HG03066 (cell line): ENCODE data around the gene PSMB1.
"Not testable (repeated sequence)": the region's sequence is repeated elsewhere in the genome, so short reads cannot be mapped to it uniquely, and the experiment has no call there.

Experiments used
- ATAC-seq: cut with Tn5 transposase; IDR thresholded peaks from one replicate; pipeline ENCODE4 v1.9.1; 2021; ENCODE audit warnings: low read depth; ENCODE audit not compliant: unreplicated experiment

The PSMB1 gene

DNA sequence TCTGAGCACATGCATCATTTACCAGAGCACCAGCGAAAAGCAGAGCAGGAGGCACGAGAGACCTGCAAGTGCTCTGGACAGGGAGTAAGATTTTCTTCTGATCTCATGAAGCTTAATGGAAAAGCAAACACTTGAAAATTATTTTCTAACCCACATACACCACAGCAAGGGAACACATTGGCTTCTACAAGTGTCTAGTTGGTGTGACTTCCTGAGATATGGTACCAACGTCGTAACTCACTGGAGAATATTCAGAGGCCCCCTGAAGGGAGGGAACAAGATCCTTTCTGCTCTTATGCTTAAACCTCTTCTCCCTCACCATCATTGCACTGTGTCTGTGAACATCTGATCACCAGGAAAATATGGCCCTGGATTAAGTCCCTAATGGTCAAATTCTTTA is 48.6 kb downstream of the PSMB1 start:
- ATAC-seq, result no peak

DNA sequence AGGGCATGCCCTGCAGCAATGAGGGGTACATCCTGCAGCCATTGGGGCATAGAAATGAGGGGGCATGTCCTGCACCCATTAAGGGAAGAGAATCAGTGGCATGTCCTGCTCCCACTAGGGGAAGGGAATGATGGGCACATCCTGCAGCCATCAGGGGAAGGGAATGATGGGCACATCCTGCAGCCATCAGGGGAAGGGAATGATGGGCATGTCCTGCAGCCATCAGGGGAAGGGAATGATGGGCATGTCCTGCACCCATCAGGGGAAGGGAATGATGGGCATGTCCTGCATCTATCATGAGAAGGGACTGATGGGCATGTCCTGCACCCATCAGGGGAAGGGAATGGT is 49.7 kb downstream of the PSMB1 start:
- ATAC-seq, result no peak

DNA sequence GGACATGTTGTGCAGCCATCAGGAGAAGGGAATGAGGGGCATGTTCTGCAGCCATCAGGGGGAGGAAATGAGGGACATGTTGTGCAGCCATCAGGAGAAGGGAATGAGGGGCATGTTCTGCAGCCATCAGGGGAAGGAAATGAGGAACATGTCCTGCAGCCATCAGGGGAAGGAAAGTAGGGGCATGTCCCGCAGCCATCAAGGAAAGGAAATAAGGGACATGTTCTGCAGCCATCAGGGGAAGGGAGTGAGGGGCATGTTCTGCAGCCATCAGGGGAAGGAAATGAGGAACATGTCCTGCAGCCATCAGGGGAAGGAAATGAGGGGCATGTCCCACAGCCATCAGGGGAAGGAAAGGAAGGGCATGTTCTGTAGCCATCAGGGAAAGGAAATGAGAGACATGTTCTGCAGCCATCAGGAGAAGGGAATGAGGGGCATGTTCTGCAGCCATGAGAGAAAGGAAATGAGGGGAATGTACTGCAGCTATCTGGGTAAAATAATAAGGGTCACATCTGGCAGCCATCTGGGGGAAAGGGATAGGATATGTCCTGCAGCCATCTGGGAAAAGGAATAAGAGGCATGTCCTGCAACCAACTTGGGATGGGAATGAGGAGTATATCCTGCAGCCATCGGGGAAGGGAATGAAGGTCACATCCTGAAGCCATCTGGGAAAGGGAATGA is 50.2 kb downstream of the PSMB1 start:
- ATAC-seq, result not testable (repeated sequence)

DNA sequence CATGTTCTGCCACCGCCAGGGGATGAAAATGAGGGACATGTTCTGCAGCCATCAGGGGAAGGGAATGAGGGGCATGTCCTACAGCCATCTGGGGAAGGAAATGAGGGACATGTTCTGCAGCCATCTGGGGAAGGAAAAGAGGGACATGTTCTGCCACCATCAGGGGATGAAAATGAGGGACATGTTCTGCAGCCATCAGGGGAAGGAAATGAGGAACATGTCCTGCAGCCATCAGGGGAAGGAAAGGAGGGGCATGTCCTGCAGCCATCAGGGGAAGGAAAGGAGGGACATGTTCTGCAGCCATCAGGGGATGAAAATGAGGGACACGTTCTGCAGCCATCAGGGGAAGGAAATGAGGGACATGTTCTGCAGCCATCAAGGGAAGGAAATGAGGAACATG is 50.8 kb downstream of the PSMB1 start:
- not testable (repeated sequence) for ATAC-seq

DNA sequence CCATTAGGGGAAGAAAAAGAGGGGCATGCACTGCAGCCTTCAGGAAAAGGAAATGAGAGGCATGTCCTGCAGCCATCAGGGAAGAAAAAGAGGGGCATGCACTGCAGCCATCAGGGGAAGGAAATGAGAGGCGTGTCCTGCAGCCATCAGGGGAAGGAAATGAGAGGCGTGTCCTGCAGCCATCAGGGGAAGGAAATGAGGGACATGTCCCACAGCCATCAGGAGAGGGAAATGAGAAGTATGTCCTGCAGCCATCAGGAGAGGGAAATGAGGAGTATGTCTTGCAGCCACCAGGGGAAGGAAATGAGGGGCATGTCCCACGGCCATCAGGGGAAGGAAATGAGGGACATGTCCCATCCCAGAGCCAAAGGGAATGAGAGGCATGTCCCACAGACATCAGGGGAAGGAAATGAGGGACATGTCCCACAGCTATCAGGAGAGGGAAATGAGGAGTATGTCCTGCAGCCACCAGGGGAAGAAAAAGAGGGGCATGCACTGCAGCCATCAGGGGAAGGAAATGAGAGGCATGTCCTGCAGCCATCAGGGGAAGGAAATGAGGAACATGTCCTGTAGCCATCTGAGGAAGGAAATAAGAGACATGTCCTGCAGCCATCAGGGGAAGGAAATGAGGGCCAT is 52.0 kb downstream of the PSMB1 start:
- ATAC-seq, result no peak

DNA sequence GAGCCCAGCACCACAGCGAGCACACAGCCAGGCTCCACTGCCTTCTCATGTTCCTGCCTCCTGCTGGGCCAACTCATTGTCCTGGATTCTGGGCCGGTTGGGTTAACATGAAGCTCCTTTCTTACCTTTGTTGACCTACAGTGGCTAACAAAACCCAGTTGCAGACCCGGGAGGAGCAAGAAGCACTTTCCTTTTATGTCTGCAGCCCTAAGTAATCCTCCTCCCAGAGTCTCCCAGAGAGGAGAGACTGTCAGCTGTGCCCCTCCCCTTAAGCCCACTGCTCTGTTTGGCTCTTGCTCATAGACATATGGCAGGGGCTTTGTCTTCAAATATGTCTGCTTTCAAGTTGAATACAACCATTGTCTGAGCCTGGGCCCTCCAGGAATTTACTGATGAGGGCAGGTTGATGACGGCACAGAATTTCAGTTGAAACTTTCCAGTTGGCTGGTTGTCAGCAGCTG is 55.2 kb downstream of the PSMB1 start:
- no peak for ATAC-seq

DNA sequence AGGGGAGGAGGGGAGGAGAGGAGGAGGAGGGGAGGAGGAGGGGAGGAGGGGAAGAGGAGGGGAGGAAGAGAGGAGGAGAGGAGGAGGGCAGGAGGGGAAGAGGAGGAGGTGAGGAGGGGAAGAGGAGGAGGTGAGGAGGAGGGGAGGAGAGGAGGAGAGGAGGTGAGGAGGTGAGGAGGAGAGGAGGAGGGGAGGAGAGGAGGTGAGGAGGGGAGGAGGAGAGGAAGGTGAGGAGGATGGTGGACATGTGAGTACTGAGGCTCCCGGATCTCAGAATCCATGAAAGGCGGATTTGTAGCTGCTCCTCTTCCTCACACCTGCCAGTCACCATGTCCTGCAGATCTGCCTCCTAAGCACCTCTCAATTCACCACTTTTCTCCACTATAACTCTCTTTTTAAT is 59.8 kb downstream of the PSMB1 start:
- ATAC-seq, result no peak

DNA sequence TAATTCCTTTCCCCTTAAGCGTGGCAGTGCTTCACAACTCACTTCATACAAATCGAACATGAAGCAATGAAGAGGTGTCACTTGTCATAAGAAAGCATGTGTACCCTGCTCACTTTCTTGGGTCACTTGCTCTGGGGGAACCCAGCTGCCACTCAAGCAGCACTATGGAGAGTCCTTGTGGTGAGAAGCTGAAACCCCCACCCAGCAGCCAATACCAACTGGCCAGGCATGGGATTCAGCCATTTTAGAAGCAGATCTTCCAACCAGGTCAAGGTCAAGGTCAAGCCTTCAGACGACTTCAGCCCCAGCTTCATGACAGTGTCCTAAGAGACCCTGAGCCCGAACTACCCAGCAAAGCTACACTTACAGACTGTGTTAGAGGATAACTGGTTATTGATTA is 62.8 kb downstream of the PSMB1 start:
- ATAC-seq, result no peak

DNA sequence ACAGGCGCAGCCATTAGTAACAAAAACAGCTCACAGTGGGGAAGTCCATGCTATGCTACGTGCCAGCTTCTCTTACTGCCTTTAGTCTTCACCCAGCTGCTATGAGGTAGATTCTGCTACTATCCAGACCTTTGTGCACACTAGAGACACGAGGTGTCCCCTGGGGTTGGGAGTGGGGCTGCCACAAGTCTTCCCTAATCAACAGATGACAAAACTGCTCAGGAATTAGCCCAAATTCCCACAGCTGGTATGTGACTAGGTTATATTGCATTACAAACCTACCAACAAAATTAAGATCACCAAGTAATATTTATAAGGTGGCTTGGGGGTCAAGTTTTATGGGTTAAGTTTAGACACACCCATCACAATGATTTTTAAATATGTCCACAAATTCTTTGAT is 63.3 kb downstream of the PSMB1 start:
- no peak for ATAC-seq

DNA sequence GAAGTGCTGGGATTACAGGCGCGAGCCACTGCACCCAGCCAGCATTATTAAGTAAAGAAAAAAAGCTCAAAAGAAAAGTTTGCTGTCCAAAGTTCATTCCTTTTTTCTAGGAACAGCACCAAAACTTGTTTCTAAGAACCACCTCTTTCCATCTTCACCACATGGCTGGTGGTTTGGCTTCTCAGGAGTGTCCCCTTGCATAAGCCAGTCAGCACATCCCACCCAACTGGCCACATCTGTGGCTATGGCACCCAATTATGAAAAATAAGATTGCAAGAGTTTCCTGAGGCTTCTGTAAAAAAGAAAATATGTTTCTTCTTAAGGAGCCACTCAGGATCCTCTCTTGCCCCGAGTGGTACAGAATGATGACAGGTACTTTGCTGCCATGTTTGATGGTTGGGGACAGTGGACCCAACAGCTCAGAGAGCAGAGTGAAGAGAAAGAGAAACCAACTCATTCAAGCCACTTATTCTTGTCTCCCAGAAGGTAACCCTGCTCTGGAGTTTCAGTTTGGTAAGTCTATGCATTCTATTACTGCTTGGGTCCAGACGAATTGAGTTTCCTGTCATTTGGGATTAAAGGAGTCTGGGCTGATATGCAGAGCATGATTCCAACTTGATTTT is 65.3 kb downstream of the PSMB1 start:
- no peak for ATAC-seq

DNA sequence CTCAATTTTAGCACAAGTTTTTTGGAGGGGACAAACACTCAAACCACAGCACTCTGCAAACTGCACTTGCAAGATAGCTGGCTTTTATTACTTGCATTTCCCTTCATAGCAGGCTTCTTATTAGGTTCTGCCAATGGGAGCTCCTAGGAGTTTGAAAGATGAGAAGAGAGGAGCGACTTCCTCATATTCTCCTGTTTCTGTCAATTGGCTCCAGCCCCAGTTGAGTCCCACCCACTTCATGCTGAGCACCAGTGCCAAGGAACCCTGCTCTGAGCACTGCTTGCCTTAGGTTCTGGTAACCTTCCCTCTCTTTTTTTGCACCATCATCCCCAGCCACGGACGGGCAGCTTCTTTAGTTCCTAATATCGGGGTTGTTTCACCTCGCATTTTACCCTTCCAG is 67.9 kb downstream of the PSMB1 start:
- ATAC-seq, result no peak
